GM23338 (cell line): ENCODE data around the gene KRTAP5-3. TPM values are rescaled to one million over a fixed set of nuclear protein-coding genes. Genes with fewer than 3 reads are reported as not detected.

Experiments used
- ATAC-seq: fragments of 200-7000 bp; cut with Tn5 transposase; 3 replicates; pipeline ENCODE4 v1.9.1; 2020
- DNase-seq: peaks from one replicate; pipeline ENCODE4 v3.0.0-alpha.2; 2015; ENCODE audit warnings: low spot score
- H2AFZ ChIP-seq: fragments of 200-600 bp; sonication (generic); 2 replicates; pipeline ENCODE4 v1.8.0; 2016; ENCODE audit warnings: antibody characterized with exemption, mild to moderate bottlenecking, moderate library complexity
- H3F3A ChIP-seq: fragments of 200-600 bp; sonication (generic); replicated peaks from 2 replicates; pipeline ENCODE4 v1.8.0; 2017; ENCODE audit warnings: antibody characterized with exemption, mixed run types, low read depth
- H3K27ac ChIP-seq: fragments of 200-600 bp; sonication (generic); 2 replicates; pipeline ENCODE4 v1.6.1; 2016; ENCODE audit warnings: low read depth
- H3K27me3 ChIP-seq: fragments of 200-600 bp; sonication (generic); 2 replicates; pipeline ENCODE4 v1.8.0; 2016; ENCODE audit warnings: mild to moderate bottlenecking, mixed run types, moderate library complexity; ENCODE audit not compliant: insufficient read depth
- H3K36me3 ChIP-seq: fragments of 200-600 bp; sonication (generic); 2 replicates; pipeline ENCODE4 v1.8.0; 2016; ENCODE audit warnings: mild to moderate bottlenecking; ENCODE audit not compliant: insufficient read depth
- H3K4me1 ChIP-seq: fragments of 200-600 bp; sonication (generic); 2 replicates; pipeline ENCODE4 v1.8.0; 2016; ENCODE audit warnings: mild to moderate bottlenecking, moderate library complexity; ENCODE audit not compliant: insufficient read depth
- H3K4me2 ChIP-seq: fragments of 200-600 bp; sonication (generic); 2 replicates; pipeline ENCODE4 v1.7.1; 2017; ENCODE audit warnings: mixed run types
- H3K4me3 ChIP-seq: fragments of 200-600 bp; sonication (generic); 2 replicates; pipeline ENCODE4 v1.6.1; 2016; ENCODE audit warnings: mixed run types
- H3K79me2 ChIP-seq: fragments of 200-600 bp; sonication (generic); replicated peaks from 2 replicates; pipeline ENCODE4 v1.8.0; 2017; ENCODE audit warnings: mild to moderate bottlenecking; ENCODE audit not compliant: insufficient read depth
- H3K9me2 ChIP-seq: fragments of 200-600 bp; sonication (generic); 2 replicates; pipeline ENCODE4 v1.8.0; 2017; ENCODE audit not compliant: insufficient read depth
- H4K20me1 ChIP-seq: fragments of 200-600 bp; sonication (generic); replicated peaks from 2 replicates; pipeline ENCODE4 v1.8.0; 2017; ENCODE audit warnings: mild to moderate bottlenecking; ENCODE audit not compliant: insufficient read depth
- H3K27ac Mint-ChIP-seq: 2 replicates; pipeline ENCODE4 v1.8.0; 2020; ENCODE audit warnings: inconsistent platforms, mild to moderate bottlenecking, moderate library complexity, mixed read lengths
- H3K27me3 Mint-ChIP-seq: 3 replicates; pipeline ENCODE4 v1.8.0; 2022; ENCODE audit warnings: low read depth, mild to moderate bottlenecking, moderate library complexity, mixed read lengths, inconsistent platforms; ENCODE audit not compliant: insufficient read depth, poor library complexity
- H3K36me3 Mint-ChIP-seq: 3 replicates; pipeline ENCODE4 v1.8.0; 2021; ENCODE audit warnings: low read depth, mild to moderate bottlenecking, inconsistent platforms, moderate library complexity, mixed read lengths
- H3K4me1 Mint-ChIP-seq: 3 replicates; pipeline ENCODE4 v1.8.0; 2020; ENCODE audit warnings: mild to moderate bottlenecking, inconsistent platforms, mixed read lengths
- H3K4me3 Mint-ChIP-seq: 3 replicates; pipeline ENCODE4 v1.8.0; 2021; ENCODE audit warnings: moderate library complexity, mild to moderate bottlenecking, inconsistent platforms, mixed read lengths
- H3K9me3 Mint-ChIP-seq: 3 replicates; pipeline ENCODE4 v1.8.0; 2020; ENCODE audit warnings: moderate library complexity, mild to moderate bottlenecking, inconsistent platforms, mixed read lengths
- CREB1 ChIP-seq: fragments of 250-450 bp; sonication (Bioruptor Pico); IDR thresholded peaks from 2 replicates; pipeline ENCODE4 v1.5.0; 2020; ENCODE audit warnings: low read depth, mild to moderate bottlenecking, moderate library complexity
- EZH2 ChIP-seq: fragments of 200-600 bp; sonication (generic); IDR thresholded peaks from one replicate; pipeline ENCODE4 v1.8.0; 2017; ENCODE audit warnings: antibody characterized with exemption, mild to moderate bottlenecking, low read depth; ENCODE audit not compliant: unreplicated experiment
- EZH2phosphoT487 ChIP-seq: fragments of 200-600 bp; sonication (generic); IDR thresholded peaks from one replicate; pipeline ENCODE4 v1.8.1; 2018; ENCODE audit warnings: antibody characterized with exemption; ENCODE audit not compliant: unreplicated experiment
- JUNB ChIP-seq: IDR thresholded peaks from one replicate; pipeline ENCODE4 v1.6.1; 2016; ENCODE audit warnings: antibody characterized with exemption; ENCODE audit not compliant: unreplicated experiment
- NANOG ChIP-seq: IDR thresholded peaks from 2 replicates; pipeline ENCODE4 v1.6.1; 2016; ENCODE audit warnings: antibody characterized with exemption, borderline replicate concordance
- POLR2AphosphoS5 ChIP-seq: IDR thresholded peaks from 2 replicates; pipeline ENCODE4 v1.6.1; 2016; ENCODE audit warnings: antibody characterized with exemption, low read depth
- REST ChIP-seq: IDR thresholded peaks from one replicate; pipeline ENCODE4 v1.6.1; 2018; ENCODE audit warnings: antibody characterized with exemption; ENCODE audit not compliant: unreplicated experiment
- STAT1 ChIP-seq: IDR thresholded peaks from one replicate; pipeline ENCODE4 v1.6.1; 2016; ENCODE audit warnings: antibody characterized with exemption; ENCODE audit not compliant: unreplicated experiment
- ZNF114 ChIP-seq: fragments of 250-450 bp; sonication (Bioruptor Pico); IDR thresholded peaks from 2 replicates; pipeline ENCODE4 v1.5.0; 2020; ENCODE audit warnings: mild to moderate bottlenecking, moderate library complexity
- ZNF331 ChIP-seq: fragments of 250-450 bp; sonication (Bioruptor Pico); IDR thresholded peaks from 2 replicates; pipeline ENCODE4 v1.5.0; 2020; ENCODE audit warnings: low read depth, mild to moderate bottlenecking, moderate library complexity
- polyA plus RNA-seq: library from polyadenylated mRNA; unstranded; fragments of >200 nt; fragmentation: Nextera tagmentation; extraction: Ambion mirVana; gene quantifications from 2 replicates; pipeline ENCODE4 v1.2.1, GENCODE V29; 2016
- total RNA-seq: library from RNA; depleted of rRNA; stranded (reverse); fragments of >200 nt; shearing (Covaris generic); gene quantifications from 2 replicates; pipeline ENCODE4 v1.2.3, GENCODE V29; 2014
- TF ChIP-seq, protein P1 (sequence below): fragments of 250-450 bp; sonication (Bioruptor Pico); IDR thresholded peaks from 2 replicates; pipeline ENCODE4 v1.5.0; 2020; ENCODE audit warnings: mild to moderate bottlenecking, moderate library complexity
- TF ChIP-seq, protein P2 (sequence below), 2 experiments: fragments of 200-600 bp in 1 of 2; sonication (generic) in 1 of 2; conservative IDR thresholded peaks; 2 replicates each; pipeline versions ENCODE4 v1.5.1 to v1.6.1; 2016 to 2017; ENCODE audit warnings: antibody characterized with exemption in 2 of 2, low read depth in 2 of 2, mild to moderate bottlenecking in 2 of 2, moderate library complexity in 1 of 2
- TF ChIP-seq, protein P3 (sequence below): IDR thresholded peaks from 2 replicates; pipeline ENCODE4 v1.6.1; 2016; ENCODE audit warnings: antibody characterized with exemption

KRTAP5-3 gene
- total and polyA plus RNA-seq, 2 experiments from 2014 or later: not detected

DNA sequence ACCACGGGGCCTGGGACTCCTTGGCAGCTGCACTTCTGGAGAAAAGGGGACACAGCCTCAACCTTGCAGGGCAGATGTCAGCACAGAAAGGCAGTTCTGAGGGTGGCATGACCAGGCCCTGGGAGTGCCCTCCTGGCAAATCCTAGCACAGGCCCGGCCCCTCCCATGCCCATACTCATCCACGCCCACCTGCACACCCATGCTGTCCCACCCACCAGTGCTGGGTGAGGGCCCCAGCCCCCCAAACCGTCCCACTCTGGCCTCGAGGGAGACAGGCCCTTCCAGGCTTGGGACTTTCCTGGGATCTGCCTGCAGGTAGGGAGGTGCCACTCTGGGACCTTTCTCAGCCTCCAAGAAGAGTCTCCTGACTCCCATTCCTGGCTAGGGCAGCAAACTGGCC is 46.3 kb downstream of the KRTAP5-3 start:
- Histone ChIP-seq H3K4me3 (no peak overlapping the region), H2AFZ (no peak overlapping the region), H3K4me1 (peaks cover 28% of the 10 kb centered on the region), H3K79me2 (no peaks in the 10 kb centered on the region), H3K36me3 (no peaks in the 10 kb centered on the region), H3K27me3 (peaks cover 17% of the 10 kb centered on the region), H3F3A (no peaks in the 10 kb centered on the region), H3K4me2 (no peak overlapping the region), H3K9me2 (no peaks in the 10 kb centered on the region), H4K20me1 (no peaks in the 10 kb centered on the region), H3K27ac (no peak overlapping the region)
- Mint-ChIP-seq H3K27me3 (peaks cover 35% of the 10 kb centered on the region), H3K9me3 (no peaks in the 10 kb centered on the region), H3K36me3 (no peaks in the 10 kb centered on the region), H3K4me1 (peaks cover 19% of the 10 kb centered on the region; the same call in 2 of the 3 replicates), H3K4me3 (no peak overlapping the region), H3K27ac (no peak overlapping the region)
- DNase-seq (no peak), ATAC-seq (no peak)
- TF ChIP-seq, protein P1, sequence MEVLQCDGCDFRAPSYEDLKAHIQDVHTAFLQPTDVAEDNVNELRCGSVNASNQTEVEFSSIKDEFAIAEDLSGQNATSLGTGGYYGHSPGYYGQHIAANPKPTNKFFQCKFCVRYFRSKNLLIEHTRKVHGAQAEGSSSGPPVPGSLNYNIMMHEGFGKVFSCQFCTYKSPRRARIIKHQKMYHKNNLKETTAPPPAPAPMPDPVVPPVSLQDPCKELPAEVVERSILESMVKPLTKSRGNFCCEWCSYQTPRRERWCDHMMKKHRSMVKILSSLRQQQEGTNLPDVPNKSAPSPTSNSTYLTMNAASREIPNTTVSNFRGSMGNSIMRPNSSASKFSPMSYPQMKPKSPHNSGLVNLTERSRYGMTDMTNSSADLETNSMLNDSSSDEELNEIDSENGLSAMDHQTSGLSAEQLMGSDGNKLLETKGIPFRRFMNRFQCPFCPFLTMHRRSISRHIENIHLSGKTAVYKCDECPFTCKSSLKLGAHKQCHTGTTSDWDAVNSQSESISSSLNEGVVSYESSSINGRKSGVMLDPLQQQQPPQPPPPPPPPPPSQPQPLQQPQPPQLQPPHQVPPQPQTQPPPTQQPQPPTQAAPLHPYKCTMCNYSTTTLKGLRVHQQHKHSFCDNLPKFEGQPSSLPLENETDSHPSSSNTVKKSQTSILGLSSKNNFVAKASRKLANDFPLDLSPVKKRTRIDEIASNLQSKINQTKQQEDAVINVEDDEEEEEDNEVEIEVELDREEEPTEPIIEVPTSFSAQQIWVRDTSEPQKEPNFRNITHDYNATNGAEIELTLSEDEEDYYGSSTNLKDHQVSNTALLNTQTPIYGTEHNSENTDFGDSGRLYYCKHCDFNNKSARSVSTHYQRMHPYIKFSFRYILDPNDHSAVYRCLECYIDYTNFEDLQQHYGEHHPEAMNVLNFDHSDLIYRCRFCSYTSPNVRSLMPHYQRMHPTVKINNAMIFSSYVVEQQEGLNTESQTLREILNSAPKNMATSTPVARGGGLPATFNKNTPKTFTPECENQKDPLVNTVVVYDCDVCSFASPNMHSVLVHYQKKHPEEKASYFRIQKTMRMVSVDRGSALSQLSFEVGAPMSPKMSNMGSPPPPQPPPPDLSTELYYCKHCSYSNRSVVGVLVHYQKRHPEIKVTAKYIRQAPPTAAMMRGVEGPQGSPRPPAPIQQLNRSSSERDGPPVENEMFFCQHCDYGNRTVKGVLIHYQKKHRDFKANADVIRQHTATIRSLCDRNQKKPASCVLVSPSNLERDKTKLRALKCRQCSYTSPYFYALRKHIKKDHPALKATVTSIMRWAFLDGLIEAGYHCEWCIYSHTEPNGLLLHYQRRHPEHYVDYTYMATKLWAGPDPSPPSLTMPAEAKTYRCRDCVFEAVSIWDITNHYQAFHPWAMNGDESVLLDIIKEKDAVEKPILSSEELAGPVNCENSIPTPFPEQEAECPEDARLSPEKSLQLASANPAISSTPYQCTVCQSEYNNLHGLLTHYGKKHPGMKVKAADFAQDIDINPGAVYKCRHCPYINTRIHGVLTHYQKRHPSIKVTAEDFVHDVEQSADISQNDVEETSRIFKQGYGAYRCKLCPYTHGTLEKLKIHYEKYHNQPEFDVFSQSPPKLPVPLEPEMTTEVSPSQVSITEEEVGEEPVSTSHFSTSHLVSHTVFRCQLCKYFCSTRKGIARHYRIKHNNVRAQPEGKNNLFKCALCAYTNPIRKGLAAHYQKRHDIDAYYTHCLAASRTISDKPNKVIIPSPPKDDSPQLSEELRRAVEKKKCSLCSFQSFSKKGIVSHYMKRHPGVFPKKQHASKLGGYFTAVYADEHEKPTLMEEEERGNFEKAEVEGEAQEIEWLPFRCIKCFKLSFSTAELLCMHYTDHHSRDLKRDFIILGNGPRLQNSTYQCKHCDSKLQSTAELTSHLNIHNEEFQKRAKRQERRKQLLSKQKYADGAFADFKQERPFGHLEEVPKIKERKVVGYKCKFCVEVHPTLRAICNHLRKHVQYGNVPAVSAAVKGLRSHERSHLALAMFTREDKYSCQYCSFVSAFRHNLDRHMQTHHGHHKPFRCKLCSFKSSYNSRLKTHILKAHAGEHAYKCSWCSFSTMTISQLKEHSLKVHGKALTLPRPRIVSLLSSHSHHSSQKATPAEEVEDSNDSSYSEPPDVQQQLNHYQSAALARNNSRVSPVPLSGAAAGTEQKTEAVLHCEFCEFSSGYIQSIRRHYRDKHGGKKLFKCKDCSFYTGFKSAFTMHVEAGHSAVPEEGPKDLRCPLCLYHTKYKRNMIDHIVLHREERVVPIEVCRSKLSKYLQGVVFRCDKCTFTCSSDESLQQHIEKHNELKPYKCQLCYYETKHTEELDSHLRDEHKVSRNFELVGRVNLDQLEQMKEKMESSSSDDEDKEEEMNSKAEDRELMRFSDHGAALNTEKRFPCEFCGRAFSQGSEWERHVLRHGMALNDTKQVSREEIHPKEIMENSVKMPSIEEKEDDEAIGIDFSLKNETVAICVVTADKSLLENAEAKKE (CRISPR knock-in tag): no peak
- no peak for TF ChIP-seq STAT1
- no peak for TF ChIP-seq CREB1
- TF ChIP-seq POLR2AphosphoS5: no peak
- TF ChIP-seq, protein P2, sequence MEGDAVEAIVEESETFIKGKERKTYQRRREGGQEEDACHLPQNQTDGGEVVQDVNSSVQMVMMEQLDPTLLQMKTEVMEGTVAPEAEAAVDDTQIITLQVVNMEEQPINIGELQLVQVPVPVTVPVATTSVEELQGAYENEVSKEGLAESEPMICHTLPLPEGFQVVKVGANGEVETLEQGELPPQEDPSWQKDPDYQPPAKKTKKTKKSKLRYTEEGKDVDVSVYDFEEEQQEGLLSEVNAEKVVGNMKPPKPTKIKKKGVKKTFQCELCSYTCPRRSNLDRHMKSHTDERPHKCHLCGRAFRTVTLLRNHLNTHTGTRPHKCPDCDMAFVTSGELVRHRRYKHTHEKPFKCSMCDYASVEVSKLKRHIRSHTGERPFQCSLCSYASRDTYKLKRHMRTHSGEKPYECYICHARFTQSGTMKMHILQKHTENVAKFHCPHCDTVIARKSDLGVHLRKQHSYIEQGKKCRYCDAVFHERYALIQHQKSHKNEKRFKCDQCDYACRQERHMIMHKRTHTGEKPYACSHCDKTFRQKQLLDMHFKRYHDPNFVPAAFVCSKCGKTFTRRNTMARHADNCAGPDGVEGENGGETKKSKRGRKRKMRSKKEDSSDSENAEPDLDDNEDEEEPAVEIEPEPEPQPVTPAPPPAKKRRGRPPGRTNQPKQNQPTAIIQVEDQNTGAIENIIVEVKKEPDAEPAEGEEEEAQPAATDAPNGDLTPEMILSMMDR (conservative IDR thresholded peaks at IDR 0.05; ENCODE audit: low read depth in 2 of 2): no peak
- TF ChIP-seq JUNB: no peak
- no peak for TF ChIP-seq EZH2
- no peak for TF ChIP-seq NANOG
- no peak for TF ChIP-seq REST
- TF ChIP-seq ZNF331 (CRISPR knock-in tag): no peak
- no peak for TF ChIP-seq EZH2phosphoT487
- TF ChIP-seq, protein P3, sequence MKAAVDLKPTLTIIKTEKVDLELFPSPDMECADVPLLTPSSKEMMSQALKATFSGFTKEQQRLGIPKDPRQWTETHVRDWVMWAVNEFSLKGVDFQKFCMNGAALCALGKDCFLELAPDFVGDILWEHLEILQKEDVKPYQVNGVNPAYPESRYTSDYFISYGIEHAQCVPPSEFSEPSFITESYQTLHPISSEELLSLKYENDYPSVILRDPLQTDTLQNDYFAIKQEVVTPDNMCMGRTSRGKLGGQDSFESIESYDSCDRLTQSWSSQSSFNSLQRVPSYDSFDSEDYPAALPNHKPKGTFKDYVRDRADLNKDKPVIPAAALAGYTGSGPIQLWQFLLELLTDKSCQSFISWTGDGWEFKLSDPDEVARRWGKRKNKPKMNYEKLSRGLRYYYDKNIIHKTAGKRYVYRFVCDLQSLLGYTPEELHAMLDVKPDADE: no peak
- TF ChIP-seq ZNF114 (CRISPR knock-in tag): no peak
